ENCODE measurements around the gene GABRA6. TPM values are rescaled to one million over a fixed set of nuclear protein-coding genes. Genes with fewer than 3 reads are reported as not detected.

Gene GABRA6
- total RNA-seq, 1 donor from 2014 or later, result not detected

DNA sequence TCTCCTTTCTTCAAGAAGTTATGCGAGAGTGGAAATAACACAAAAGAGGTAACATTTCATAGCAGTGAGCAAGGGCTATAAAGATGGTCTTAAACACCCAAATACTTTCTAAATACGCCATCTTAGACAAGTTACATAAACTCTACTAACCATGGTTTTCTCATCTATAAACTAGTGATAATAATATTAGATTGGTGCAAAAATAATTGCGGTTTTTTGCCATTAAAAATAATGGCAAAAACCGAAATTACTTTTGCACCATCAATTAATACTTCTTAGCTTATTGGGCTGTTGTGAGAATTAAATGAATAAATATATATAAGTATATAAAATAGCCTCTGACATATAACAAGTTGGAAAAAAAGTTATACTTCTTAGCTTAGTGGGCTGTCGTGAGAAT, 23.7 kb downstream of the GABRA6 start:
- TF ChIP-seq, protein P1, sequence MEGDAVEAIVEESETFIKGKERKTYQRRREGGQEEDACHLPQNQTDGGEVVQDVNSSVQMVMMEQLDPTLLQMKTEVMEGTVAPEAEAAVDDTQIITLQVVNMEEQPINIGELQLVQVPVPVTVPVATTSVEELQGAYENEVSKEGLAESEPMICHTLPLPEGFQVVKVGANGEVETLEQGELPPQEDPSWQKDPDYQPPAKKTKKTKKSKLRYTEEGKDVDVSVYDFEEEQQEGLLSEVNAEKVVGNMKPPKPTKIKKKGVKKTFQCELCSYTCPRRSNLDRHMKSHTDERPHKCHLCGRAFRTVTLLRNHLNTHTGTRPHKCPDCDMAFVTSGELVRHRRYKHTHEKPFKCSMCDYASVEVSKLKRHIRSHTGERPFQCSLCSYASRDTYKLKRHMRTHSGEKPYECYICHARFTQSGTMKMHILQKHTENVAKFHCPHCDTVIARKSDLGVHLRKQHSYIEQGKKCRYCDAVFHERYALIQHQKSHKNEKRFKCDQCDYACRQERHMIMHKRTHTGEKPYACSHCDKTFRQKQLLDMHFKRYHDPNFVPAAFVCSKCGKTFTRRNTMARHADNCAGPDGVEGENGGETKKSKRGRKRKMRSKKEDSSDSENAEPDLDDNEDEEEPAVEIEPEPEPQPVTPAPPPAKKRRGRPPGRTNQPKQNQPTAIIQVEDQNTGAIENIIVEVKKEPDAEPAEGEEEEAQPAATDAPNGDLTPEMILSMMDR (IDR thresholded peaks at IDR 0.05), result no peak
- no peaks in the 10 kb centered on the region for H3K27me3 Mint-ChIP-seq
- ChIA-PET CTCF (no interaction called here), POLR2A (no interaction called here)
- intact Hi-C loops (cut with micrococcal nuclease), result no loop called here
- no peaks in the 10 kb centered on the region for H3K4me1 Mint-ChIP-seq
- H3K9me3 Mint-ChIP-seq, result no peaks in the 10 kb centered on the region
- ATAC-seq (ENCODE audit: low read depth), result no peak
- H3K27ac Mint-ChIP-seq, result no peak overlapping the region
- DNase-seq, result no peak
- no peak overlapping the region for H3K4me3 Mint-ChIP-seq
- no peaks in the 10 kb centered on the region for H3K36me3 Mint-ChIP-seq (ENCODE audit: low read depth)

DNA sequence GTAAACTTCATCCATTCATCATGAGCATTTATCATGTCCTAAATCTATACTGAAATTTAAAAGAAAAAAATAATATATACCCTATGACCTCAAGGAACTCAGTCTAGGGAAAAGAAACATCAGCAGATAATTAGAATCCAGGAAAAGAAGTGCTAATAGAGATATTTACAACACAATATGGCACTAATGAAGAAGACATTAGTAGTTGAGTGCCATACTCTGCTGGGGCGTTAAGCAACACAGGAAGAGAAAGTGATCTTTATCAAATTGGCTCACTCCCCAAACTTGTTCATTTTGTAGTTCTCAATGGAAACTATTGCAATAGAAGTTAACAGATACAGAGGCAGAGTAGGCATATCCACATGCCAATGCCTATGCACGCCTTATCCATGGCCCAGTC, 27.5 kb downstream of the GABRA6 start:
- CTCF ChIA-PET, result no interaction called here
- Mint-ChIP-seq H3K27me3 (no peaks in the 10 kb centered on the region), H3K4me1 (no peaks in the 10 kb centered on the region), H3K4me3 (no peak overlapping the region), H3K27ac (no peak overlapping the region), H3K36me3 (ENCODE audit: low read depth) (no peaks in the 10 kb centered on the region), H3K9me3 (peaks cover 5% of the 10 kb centered on the region)
- DNase-seq, result no peak
- TF ChIP-seq, protein P1 (IDR thresholded peaks at IDR 0.05), result no peak
- POLR2A ChIA-PET, result no interaction called here
- intact Hi-C loops (cut with micrococcal nuclease), result no loop called here
- no peak for ATAC-seq (ENCODE audit: low read depth)

DNA sequence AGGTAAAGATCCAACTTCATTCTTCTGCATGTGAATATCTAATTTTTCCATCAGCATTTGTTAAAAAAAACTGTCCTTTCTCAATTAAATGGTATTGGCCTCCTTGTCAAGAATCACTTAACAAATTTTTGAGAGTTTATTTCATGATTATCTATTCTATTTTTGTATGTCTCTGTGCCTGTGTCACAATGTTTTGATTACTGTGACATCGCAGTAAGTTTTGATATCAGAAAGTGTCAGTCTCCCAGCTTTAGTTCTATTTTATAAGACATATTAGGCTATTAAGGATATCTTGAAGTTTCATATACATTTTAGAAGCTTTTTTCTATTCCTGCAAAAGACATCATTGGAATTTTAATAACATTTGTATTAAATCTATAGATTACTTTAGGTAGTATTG, 33.6 kb downstream of the GABRA6 start:
- ATAC-seq (ENCODE audit: low read depth) (no peak), DNase-seq (no peak)
- Mint-ChIP-seq H3K4me3 (no peak overlapping the region), H3K36me3 (ENCODE audit: low read depth) (no peaks in the 10 kb centered on the region), H3K27ac (no peak overlapping the region), H3K9me3 (peaks cover 5% of the 10 kb centered on the region), H3K4me1 (no peaks in the 10 kb centered on the region), H3K27me3 (no peaks in the 10 kb centered on the region)
- intact Hi-C loops (cut with micrococcal nuclease), result no loop called here
- TF ChIP-seq, protein P1 (IDR thresholded peaks at IDR 0.05), result no peak
- ChIA-PET CTCF (no interaction called here), POLR2A (no interaction called here)

DNA sequence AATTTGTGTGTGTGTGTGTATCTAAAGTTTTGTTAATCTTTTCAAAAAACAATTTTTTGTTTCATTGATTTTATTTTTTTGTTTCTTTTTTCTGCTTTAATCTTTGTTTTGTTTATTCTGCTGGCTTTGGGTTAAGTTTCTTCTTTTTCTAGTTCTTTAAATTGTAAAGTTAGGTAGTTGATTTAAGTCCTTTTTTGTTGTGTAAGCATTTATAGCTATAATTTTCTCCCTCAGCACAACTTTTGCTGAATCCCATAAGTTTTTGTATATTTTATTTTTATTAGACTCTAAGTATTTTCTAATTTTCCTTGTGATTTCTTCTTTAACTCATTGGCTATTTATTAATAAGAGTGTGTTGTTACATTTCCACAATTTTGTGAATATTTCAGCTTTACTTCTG, 34.9 kb downstream of the GABRA6 start:
- no peak for ATAC-seq (ENCODE audit: low read depth)

DNA sequence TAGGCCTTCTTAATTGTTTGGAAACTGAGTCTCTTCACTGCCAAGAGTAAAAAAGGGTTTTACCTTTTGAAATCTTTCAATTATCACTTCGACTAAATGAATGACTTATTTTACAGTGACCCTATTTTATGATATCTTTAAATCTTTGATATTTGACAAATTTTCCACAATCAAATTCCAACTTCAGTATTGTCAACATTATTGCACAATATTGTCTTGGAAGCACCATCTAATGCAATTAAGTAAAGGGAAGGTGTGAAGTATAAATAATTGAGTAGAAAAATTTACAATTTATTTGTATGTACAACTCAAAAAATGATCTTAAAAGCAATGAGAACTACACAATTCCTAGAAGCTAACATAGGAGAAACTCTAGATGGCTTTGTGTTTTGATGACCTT, 49.2 kb downstream of the GABRA6 start:
- ChIA-PET POLR2A (no interaction called here), CTCF (no interaction called here)
- Mint-ChIP-seq H3K36me3 (ENCODE audit: low read depth) (no peaks in the 10 kb centered on the region), H3K27me3 (no peaks in the 10 kb centered on the region), H3K9me3 (peaks cover under 1% of the 10 kb centered on the region), H3K4me1 (no peaks in the 10 kb centered on the region), H3K27ac (no peak overlapping the region), H3K4me3 (no peak overlapping the region)
- no peak for DNase-seq
- TF ChIP-seq, protein P1 (IDR thresholded peaks at IDR 0.05), result no peak
- intact Hi-C loops (cut with micrococcal nuclease), result no loop called here
- ATAC-seq (ENCODE audit: low read depth), result no peak

More for the DNA sequence above, 34.9 kb downstream of the GABRA6 start:
- intact Hi-C loops (cut with micrococcal nuclease), result no loop called here
- Mint-ChIP-seq H3K4me3 (no peak overlapping the region), H3K36me3 (ENCODE audit: low read depth) (no peaks in the 10 kb centered on the region), H3K27ac (no peak overlapping the region), H3K9me3 (peaks cover 4% of the 10 kb centered on the region), H3K4me1 (no peaks in the 10 kb centered on the region), H3K27me3 (no peaks in the 10 kb centered on the region)
- TF ChIP-seq, protein P1 (IDR thresholded peaks at IDR 0.05), result no peak
- CTCF ChIA-PET, result no interaction called here
- POLR2A ChIA-PET, result no interaction called here
- DNase-seq, result no peak

All from activated B cell treated with CpG ODN at 0.5 μM for 24 hours (primary cell).